22Rv1 (cell line): Measurements from ENCODE around the gene CENPO.

ENCODE experiments used
- CTCF ChIP-seq: fragments of 450-650 bp; IDR thresholded peaks from 2 replicates; pipeline ENCODE4 v1.5.1; 2017; ENCODE audit warnings: mild to moderate bottlenecking
- ZFX ChIP-seq: fragments of 450-650 bp; IDR thresholded peaks from 2 replicates; pipeline ENCODE4 v1.6.1; 2017; ENCODE audit warnings: antibody characterized with exemption, borderline replicate concordance

DNA sequence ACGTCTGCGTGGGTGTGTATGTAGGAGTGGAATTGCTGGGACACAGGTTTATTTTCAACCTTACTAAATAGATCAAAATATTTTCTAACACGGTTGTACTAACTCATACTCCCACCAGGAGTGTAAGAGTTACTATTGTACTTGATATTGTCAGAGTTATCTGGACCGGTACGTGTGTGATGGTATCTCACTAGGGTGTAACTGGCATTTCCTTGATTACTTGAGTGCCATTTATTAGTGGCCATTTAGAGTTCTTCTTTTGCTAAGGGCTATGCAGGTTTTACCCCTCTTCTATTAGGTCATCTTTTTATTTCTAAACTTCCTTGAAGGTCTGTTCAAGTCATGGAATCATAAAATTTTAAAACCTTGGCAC lies 33.5 kb downstream of the CENPO start:
- TF ChIP-seq CTCF, result no peak
- no peak for TF ChIP-seq ZFX
